ENCODE measurements around the gene RTN1. TPM values are rescaled to one million over a fixed set of nuclear protein-coding genes. Genes with fewer than 3 reads are reported as not detected.

RTN1 gene
- polyA plus RNA-seq, 6 donors from 2014 or later = 0.09 to 0.77 (median 0.17) TPM; not detected in 3

- DNase-seq (no peak), ATAC-seq (ENCODE audit: low read depth in 2 of 2) (no peak)
- Mint-ChIP-seq H3K36me3 (peaks cover 0 to 7% of the 10 kb centered on the region in 2 donors), H3K27me3 (peaks cover 20 to 41% (median 38%) of the 10 kb centered on the region in 3 donors), H3K4me1 (no peaks in the 10 kb centered on the region), H3K4me3 (no peak overlapping the region), H3K27ac (no peak overlapping the region), H3K9me3 (peaks cover 0 to 10% (median 5%) of the 10 kb centered on the region in 7 donors)
These were observed 275.5 kb downstream of the RTN1 start for GRCh38 chr14:59595071-59595470.

GRCh38 chr14:59591641-59592370 is 278.8 kb downstream of the RTN1 start:
- ATAC-seq (ENCODE audit: low read depth in 2 of 2) (no peak), DNase-seq (no peak)
- Mint-ChIP-seq H3K4me1 (peaks cover 0 to 1% (median 0%) of the 10 kb centered on the region in 3 donors), H3K27ac (no peak overlapping the region), H3K9me3 (peaks cover 0 to 10% (median 5%) of the 10 kb centered on the region in 7 donors), H3K27me3 (peaks cover 9 to 21% (median 17%) of the 10 kb centered on the region in 3 donors), H3K4me3 (no peak overlapping the region), H3K36me3 (peaks cover 0 to 7% of the 10 kb centered on the region in 2 donors)

- ATAC-seq (ENCODE audit: low read depth in 2 of 2) = no peak
- Mint-ChIP-seq H3K4me3 (no peak overlapping the region), H3K9me3 (peaks cover 0 to 10% (median 5%) of the 10 kb centered on the region in 7 donors), H3K27ac (peak overlapping the region in 1 of 6 donors; percentile 18), H3K27me3 (peaks cover 0 to 8% (median 0%) of the 10 kb centered on the region in 3 donors), H3K4me1 (peaks cover 4 to 14% (median 13%) of the 10 kb centered on the region in 3 donors), H3K36me3 (peaks cover 0 to 7% of the 10 kb centered on the region in 2 donors)
- DNase-seq = no peak
These were observed 282.5 kb downstream of the RTN1 start for GRCh38 chr14:59588101-59588500.

GRCh38 chr14:59585891-59586554 is 284.6 kb downstream of the RTN1 start:
- peak overlapping the region; percentile 39 to 88 (median 79) for H3K4me3 Mint-ChIP-seq
- DNase-seq (no peak), ATAC-seq (ENCODE audit: low read depth in 2 of 2) (peak in 1 of 2 donors; percentile 49)
- H3K27me3 Mint-ChIP-seq = no peaks in the 10 kb centered on the region
- H3K27ac Mint-ChIP-seq = peak overlapping the region in 3 of 6 donors; percentile 3 to 79 (median 6)
- H3K4me1 Mint-ChIP-seq = peaks cover 4 to 19% (median 18%) of the 10 kb centered on the region in 3 donors
- peaks cover 0 to 2% (median 0%) of the 10 kb centered on the region in 7 donors for H3K9me3 Mint-ChIP-seq
- H3K36me3 Mint-ChIP-seq = no peaks in the 10 kb centered on the region

- Mint-ChIP-seq H3K27ac (no peak overlapping the region), H3K4me1 (peaks cover 4 to 19% (median 18%) of the 10 kb centered on the region in 3 donors), H3K4me3 (peak overlapping the region in 2 of 8 donors; percentile 41 to 79), H3K27me3 (no peaks in the 10 kb centered on the region), H3K36me3 (no peaks in the 10 kb centered on the region), H3K9me3 (peaks cover 0 to 2% (median 0%) of the 10 kb centered on the region in 7 donors)
- no peak for DNase-seq
- ATAC-seq (ENCODE audit: low read depth in 2 of 2) = no peak
These were observed 286.8 kb downstream of the RTN1 start for GRCh38 chr14:59583755-59584154.

- Mint-ChIP-seq H3K9me3 (peaks cover 0 to 2% (median 0%) of the 10 kb centered on the region in 7 donors), H3K4me3 (peak overlapping the region in 4 of 8 donors; percentile 24 to 54 (median 46)), H3K4me1 (peaks cover 4 to 19% (median 18%) of the 10 kb centered on the region in 3 donors), H3K27me3 (peaks cover 0 to 7% (median 5%) of the 10 kb centered on the region in 3 donors), H3K36me3 (no peaks in the 10 kb centered on the region), H3K27ac (peak overlapping the region in 2 of 6 donors; percentile 60 to 86)
- DNase-seq (peak; percentile 6), ATAC-seq (ENCODE audit: low read depth in 2 of 2) (peak; percentile 43 to 68)
These were observed 287.6 kb downstream of the RTN1 start for GRCh38 chr14:59582845-59583509.

GRCh38 chr14:59582161-59582560 is 288.4 kb downstream of the RTN1 start:
- no peak for ATAC-seq (ENCODE audit: low read depth in 2 of 2)
- H3K4me3 Mint-ChIP-seq = no peak overlapping the region
- H3K9me3 Mint-ChIP-seq = peaks cover 0 to 2% (median 0%) of the 10 kb centered on the region in 7 donors

GRCh38 chr14:59580911-59581310 is 289.7 kb downstream of the RTN1 start:
- Mint-ChIP-seq H3K36me3 (no peaks in the 10 kb centered on the region), H3K27ac (no peak overlapping the region), H3K4me3 (no peak overlapping the region), H3K4me1 (peaks cover 5 to 23% (median 21%) of the 10 kb centered on the region in 3 donors), H3K27me3 (peaks cover 0 to 7% (median 5%) of the 10 kb centered on the region in 3 donors), H3K9me3 (peaks cover 0 to 2% (median 0%) of the 10 kb centered on the region in 7 donors)
- ATAC-seq (ENCODE audit: low read depth in 2 of 2) (no peak), DNase-seq (no peak)

More at GRCh38 chr14:59582161-59582560, 288.4 kb downstream of the RTN1 start:
- H3K27ac Mint-ChIP-seq = no peak overlapping the region
- H3K36me3 Mint-ChIP-seq = no peaks in the 10 kb centered on the region
- no peak for DNase-seq
- peaks cover 0 to 7% (median 5%) of the 10 kb centered on the region in 3 donors for H3K27me3 Mint-ChIP-seq
- H3K4me1 Mint-ChIP-seq = peaks cover 4 to 20% (median 19%) of the 10 kb centered on the region in 3 donors

- Mint-ChIP-seq H3K4me1 (peaks cover 5 to 13% (median 8%) of the 10 kb centered on the region in 3 donors), H3K9me3 (no peaks in the 10 kb centered on the region), H3K4me3 (peak within 1 kb of the TSS; percentile 46 to 89 (median 82)), H3K27ac (peak within 1 kb of the TSS in 4 of 6 donors; percentile 15 to 72 (median 44)), H3K27me3 (peaks cover 0 to 7% (median 5%) of the 10 kb centered on the region in 3 donors), H3K36me3 (no peaks in the 10 kb centered on the region)
- ATAC-seq (ENCODE audit: low read depth in 2 of 2) = peak; percentile 91 to 93
- peak; percentile 65 for DNase-seq
These were observed 294.0 kb downstream of the RTN1 start, which contains the start of gene CCDC175 for GRCh38 chr14:59576332-59577294. TSS of gene CCDC175 (minus strand) at chr14:59576812. CDS start at chr14:59576775, 37 bp downstream.

- no peak for DNase-seq
- H3K27me3 Mint-ChIP-seq = peaks cover 0 to 23% (median 4%) of the 10 kb centered on the region in 3 donors
- no peak for ATAC-seq (ENCODE audit: low read depth in 2 of 2)
- H3K4me1 Mint-ChIP-seq = no peaks in the 10 kb centered on the region
- H3K36me3 Mint-ChIP-seq = no peaks in the 10 kb centered on the region
- H3K9me3 Mint-ChIP-seq = no peaks in the 10 kb centered on the region
- H3K27ac Mint-ChIP-seq = no peak overlapping the region
- no peak overlapping the region for H3K4me3 Mint-ChIP-seq
These were observed 300.5 kb downstream of the RTN1 start for GRCh38 chr14:59570122-59570521.

- ATAC-seq (ENCODE audit: low read depth in 2 of 2) (no peak), DNase-seq (no peak)
- Mint-ChIP-seq H3K4me1 (no peaks in the 10 kb centered on the region), H3K27me3 (peaks cover 6 to 35% (median 10%) of the 10 kb centered on the region in 3 donors), H3K4me3 (no peak overlapping the region), H3K9me3 (no peaks in the 10 kb centered on the region), H3K36me3 (no peaks in the 10 kb centered on the region), H3K27ac (no peak overlapping the region)
These were observed 303.9 kb downstream of the RTN1 start for GRCh38 chr14:59566725-59567124.

GRCh38 chr14:59566296-59566695 is 304.3 kb downstream of the RTN1 start:
- H3K4me3 Mint-ChIP-seq = no peak overlapping the region
- no peaks in the 10 kb centered on the region for H3K4me1 Mint-ChIP-seq
- no peaks in the 10 kb centered on the region for H3K9me3 Mint-ChIP-seq
- ATAC-seq (ENCODE audit: low read depth in 2 of 2) = no peak
- no peak for DNase-seq
- H3K27ac Mint-ChIP-seq = no peak overlapping the region
- H3K27me3 Mint-ChIP-seq = peaks cover 6 to 35% (median 10%) of the 10 kb centered on the region in 3 donors
- no peaks in the 10 kb centered on the region for H3K36me3 Mint-ChIP-seq
